GM23338 (cell line): ENCODE results near the gene DEDD2.

Experiments used
- CREB1 ChIP-seq: fragments of 250-450 bp; sonication (Bioruptor Pico); IDR thresholded peaks from 2 replicates; pipeline ENCODE4 v1.5.0; 2020; ENCODE audit warnings: low read depth, mild to moderate bottlenecking, moderate library complexity
- CTCF ChIP-seq, 2 experiments: fragments of 200-600 bp in 1 of 2; sonication (generic) in 1 of 2; conservative IDR thresholded peaks; 2 replicates each; pipeline versions ENCODE4 v1.5.1 to v1.6.1; 2016 to 2017; ENCODE audit warnings: antibody characterized with exemption in 2 of 2, low read depth in 2 of 2, mild to moderate bottlenecking in 2 of 2, moderate library complexity in 1 of 2
- EZH2 ChIP-seq: fragments of 200-600 bp; sonication (generic); IDR thresholded peaks from one replicate; pipeline ENCODE4 v1.8.0; 2017; ENCODE audit warnings: antibody characterized with exemption, mild to moderate bottlenecking, low read depth; ENCODE audit not compliant: unreplicated experiment
- POLR2AphosphoS5 ChIP-seq: IDR thresholded peaks from 2 replicates; pipeline ENCODE4 v1.6.1; 2016; ENCODE audit warnings: antibody characterized with exemption, low read depth

- TF ChIP-seq CTCF (conservative IDR thresholded peaks at IDR 0.05; ENCODE audit: low read depth in 2 of 2) (no peak), CREB1 (CRISPR knock-in tag) (no peak), POLR2AphosphoS5 (no peak), EZH2 (no peak)
Measured at GRCh38 chr19:42230571-42230970, 13.1 kb upstream of the DEDD2 start.
